ENCODE measurements around the gene SLX4IP.
A peak's percentile ranks its signal among the peaks of the same experiment; 100 is the strongest.
"Not testable (repeated sequence)": the region's sequence is repeated elsewhere in the genome, so short reads cannot be mapped to it uniquely, and the experiment has no call there.

SLX4IP gene

DNA sequence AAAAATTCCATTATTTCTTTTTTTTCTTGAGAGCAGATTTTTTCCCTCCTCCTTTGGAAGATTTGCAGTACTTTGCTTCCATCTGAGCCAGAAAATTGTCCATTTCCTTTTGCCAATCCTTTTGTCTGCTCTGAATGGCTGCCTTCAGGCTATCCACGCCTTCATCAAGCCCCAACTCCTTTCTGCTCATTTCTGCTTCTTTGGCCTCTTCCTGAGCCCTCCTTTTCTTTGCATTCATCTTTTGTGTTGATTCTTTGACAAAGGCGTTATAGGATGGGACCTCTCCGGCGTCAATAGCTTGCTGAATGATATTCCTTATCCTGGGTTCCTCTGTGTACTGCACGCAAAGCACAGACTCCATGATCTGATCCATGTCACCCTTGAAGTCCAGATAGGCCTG lies 178.3 kb downstream of the SLX4IP start:
- FAIRE-seq: not testable (repeated sequence)

DNA sequence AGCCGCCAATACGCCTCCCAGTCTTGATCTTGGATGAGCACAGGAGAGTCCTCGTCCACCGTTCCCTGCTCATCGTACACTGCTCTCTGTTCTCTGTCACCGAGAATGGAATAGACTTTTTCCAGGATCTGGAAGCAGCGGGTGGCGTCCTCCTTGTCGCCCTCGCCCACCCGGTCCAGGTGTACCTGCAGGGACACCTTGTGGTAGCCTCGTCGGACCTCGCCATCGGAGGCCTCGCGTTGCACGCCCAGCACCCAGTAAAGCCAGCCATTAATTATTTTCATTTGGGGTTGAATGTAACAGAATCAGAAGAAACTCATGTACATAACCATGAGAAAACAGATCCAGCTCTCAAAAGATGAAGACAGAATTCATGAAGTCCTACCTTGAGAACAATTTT lies 178.8 kb downstream of the SLX4IP start:
- no peak for FAIRE-seq

DNA sequence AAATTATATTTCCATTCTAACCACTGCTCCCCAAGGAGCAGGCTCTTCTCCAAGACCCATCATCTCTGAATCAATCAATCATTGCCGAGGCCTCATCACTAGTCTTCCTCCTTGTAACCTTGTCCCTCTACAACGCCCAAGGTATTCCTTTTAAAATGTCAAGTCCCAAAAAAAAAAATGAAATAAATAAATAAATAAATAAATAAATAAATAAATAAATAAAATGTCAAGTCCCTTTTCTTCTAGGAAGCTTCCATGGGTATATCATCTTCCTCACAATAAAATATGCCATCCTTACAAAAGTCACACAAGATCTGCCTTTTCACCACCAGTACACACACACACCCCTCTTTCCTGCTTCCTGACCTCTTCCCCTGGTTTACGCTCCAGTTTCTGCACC lies 181.1 kb downstream of the SLX4IP start:
- FAIRE-seq: no peak

DNA sequence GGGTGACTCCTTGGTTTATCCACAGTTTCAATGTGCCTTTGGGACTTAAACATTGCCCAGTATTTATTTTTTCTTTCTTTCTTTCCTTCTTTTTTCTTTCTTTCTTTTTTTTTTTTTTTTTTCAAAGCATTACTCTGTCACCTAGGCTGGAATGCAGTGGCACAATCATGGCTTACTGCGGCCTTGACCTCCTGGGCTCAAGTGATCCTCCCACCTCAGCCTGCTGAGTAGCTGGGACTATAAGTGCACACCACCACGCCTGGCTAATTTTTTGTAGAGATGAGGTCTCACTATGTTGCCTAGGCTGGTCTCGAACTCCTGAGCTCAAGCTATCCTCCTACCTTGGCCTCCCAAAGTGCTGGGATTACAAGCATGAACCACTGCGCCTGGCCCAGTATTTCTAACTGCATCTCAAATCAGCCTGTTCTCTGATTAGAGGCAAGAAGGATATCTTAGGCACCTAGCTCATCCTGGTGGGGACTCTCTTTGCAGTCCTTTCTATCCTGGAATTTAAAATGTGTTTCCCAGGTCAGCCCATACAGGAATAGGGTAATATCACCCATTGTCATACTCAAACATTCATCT lies 182.5 kb downstream of the SLX4IP start:
- FAIRE-seq: not testable (repeated sequence)

DNA sequence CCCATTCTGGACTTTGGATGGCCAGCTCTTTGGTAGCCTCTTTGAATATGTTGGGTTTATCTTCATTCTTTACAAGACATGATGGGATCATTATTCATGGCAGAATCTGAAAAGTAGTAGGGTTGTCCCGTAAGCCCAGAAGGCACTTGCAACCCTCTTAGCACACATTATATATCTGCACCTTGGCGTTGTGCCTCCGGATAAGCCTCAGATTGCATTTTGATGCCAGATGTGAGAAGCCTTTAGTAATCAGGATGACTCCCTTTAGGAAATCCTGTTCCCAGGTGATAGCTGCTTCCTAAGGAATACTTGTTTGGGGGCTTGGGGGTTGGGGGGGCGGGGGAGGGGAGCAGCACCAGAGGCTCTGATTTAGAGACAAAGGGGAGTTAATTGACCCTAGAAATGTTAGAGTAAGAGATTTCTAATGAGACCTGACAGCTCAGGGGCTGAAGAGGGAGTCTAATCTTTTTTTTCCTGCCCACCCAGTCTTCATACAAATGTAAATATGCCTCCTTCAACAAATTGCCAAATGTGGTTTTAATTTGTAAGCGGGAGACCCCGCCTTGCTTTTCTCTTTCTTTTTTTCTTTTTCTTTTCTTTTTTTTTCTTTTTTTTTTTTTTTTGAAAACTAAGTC lies 183.6 kb downstream of the SLX4IP start:
- no peak for FAIRE-seq

DNA sequence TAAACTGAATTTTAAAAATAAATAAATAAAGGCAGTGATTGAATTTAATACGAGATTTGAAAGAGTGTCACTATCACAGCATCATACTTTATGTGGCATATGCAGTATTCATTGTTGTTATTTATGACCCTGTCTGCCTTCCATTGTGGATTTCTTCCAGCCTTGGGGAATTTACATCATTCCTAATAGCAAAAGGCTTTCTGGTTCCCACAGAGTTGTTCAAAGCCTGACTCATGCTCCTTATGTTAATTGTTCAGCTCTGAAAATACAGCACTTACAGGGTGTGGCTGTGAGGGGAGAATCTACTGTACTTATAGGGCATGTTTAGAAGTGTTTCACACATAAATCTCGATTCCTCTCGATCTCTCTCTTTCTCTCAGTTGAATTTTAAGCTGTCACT lies 184.3 kb downstream of the SLX4IP start:
- FAIRE-seq: no peak

DNA sequence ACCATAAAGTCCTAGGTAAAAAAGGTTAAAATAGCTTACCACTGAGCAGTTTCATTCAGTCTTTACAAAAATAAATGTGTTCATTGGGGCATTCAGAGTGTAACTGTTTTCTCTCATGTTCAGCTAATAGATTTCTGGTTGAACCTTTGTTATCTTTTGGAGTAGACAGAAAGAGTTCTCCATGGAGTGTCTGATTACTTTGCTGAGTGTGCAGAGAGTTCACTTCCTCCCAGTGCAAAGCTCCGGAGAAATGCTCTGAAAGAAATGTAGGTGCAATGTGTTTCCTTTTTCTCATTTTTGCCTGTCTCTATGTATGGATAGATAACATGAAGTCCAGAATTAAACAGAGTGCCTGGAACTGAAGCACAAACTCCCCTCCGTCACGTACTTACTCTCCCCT lies 186.0 kb downstream of the SLX4IP start:
- no peak for FAIRE-seq

DNA sequence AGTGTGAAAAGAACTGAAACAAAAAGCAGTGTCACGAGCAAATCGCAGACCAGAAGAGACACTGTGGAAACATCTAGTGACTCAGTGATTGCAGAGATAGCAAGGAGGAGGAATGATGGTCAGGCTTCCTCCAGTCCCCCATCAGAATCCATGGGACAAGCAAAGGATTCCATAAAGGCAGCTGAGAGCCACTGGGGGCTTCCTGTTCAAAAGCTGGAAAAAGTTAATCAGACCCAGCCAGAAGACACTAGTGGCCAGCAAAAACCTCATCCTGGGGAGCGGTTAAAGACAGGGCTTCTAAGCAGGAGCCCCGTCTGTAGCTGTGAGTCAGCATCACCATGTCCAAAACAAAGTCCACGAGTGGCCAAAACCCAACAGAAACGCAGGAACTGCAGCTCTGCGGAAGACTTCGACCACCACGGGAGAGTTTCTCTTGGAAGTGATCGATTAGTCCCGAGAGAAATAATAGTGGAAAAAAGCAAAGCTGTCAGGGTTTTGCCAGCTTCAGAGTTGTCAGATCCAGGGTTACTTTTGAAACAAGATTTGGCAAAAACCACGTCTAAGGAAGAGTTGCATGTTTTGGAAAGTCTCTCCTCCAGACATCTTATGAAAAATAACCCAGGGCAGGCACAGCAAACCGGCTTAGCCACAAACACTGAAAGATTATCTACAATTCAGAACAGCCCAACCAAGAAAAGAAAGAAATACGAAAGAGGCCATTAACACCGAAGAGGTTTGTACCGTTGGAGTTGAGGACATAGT lies 187.7 kb downstream of the SLX4IP start:
- FAIRE-seq: no peak

DNA sequence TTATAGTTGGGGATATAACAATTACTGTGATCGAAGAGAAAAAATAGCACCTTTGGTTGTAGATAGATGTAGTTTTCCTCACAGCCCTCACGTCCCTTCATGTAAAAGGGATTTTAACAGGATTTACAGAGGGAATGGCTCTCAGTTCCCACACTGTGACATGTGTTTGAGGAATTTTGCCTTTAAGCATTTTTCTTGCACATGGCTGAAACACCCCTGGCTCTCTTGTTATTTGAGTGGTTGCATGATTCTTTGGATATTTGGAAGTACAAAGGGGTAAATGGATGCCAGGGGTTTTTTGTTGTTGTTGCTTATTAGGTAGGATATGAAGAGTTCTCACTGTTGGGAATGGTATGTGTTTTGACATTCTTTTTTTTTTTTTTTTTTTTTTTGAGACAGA lies 190.5 kb downstream of the SLX4IP start:
- no peak for FAIRE-seq

DNA sequence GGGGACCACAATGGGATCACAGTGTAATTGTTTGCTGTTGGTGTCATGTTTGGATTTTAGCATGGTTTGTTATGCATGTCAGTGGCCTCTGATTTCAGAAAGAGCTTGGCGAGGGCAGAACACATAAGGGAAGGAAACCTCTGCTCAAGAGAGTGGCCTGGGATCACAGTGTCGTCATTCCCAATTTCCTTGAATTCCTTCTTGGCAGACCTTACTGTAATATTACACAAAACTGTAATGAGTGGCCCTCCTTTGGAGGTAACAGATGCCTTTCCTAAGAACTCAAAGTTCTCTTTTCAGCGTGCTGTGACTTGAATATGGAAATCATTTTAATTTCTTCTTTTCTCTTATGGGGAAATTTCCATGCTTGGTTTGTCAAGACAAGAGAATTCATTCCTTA lies 191.8 kb downstream of the SLX4IP start:
- FAIRE-seq: no peak

DNA sequence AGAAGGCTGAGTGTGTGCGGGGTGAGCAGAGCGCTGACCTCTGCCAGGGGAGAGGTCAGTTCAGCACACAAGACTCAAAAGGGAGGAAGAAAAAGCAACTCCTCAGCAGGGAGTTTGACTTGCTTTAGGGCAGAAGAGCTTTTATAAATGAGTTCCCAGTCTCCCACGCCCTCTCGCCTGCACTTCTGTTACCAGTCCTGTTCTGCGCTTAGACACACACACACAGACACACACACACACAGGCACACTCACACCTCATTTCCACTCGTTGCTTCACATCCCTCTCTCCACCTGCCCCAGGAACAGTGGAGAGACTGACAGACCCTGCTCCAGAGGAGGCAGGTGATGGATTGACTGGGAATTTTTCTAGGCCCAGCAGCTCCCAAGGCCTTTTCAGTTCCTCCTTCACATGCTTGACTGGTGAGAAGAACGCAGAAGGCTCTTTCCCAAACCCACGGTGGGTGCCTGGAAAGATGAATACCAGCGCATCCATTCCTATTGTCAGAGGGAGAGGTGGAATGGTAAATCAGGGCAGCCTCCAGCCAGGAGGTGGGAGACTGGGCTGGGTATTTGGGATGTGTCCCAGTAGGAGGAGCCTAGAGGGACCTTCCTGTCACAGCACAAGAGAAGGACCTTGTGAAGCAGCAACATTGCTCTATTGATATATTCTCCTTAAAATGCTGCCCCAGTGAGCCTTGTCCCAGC lies 195.0 kb downstream of the SLX4IP start:
- FAIRE-seq: no peak

DNA sequence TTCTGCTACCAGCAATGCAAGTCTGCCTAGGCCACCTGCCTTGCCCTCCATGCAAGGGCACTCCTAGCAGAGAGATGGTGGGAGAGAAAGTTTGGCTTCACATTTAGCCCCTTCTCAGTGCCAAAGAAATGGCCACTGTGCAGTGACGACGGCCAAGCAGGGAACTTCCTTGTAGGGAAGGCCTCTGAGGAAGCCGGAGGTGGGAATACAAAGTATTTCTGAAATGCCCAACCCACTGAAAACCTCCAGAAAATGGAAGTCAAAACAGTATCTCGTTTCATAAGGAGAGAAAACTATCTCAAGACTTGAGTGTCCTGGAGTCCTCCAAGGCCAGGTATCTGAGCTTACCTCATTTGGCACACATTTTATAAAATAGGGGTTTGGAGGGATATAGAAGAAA lies 196.0 kb downstream of the SLX4IP start:
- FAIRE-seq: no peak

DNA sequence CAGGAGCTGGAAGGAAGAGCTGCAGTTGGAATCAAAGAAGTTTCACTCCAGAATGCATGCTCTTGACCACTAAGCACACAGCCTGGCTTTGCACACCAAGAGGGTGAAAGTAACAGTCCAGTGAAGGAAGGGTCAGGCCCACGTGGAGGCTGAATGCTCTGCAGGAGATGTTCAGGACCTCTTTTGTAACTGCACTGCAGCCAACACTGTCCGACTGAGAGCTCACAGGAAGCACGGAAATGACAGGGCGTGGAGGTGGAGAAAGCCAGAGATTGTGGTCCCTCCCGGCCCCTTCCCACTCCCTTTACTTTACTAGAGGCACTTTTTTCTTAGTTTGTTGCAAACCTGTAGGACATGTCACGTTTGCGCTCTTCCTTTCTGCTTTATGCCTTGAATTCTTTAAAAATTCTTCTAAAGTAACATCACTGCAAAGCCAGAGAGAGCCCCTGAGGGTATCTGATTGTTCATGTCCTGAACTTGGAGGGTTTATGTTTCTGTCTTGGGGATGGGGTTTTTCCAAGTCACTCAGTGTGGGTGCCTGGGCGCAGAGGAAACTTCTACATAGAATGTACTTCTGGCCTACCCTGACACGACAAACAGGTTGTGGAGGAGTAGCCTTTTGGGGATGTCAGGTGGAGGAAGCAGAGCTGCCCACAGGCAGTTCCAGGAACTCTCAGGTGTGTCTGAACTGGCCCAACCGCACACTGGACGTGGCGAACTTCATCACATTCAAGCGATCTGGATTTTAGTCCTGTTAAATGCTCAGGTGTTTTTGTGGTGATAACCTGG lies 197.8 kb downstream of the SLX4IP start:
- no peak for FAIRE-seq

DNA sequence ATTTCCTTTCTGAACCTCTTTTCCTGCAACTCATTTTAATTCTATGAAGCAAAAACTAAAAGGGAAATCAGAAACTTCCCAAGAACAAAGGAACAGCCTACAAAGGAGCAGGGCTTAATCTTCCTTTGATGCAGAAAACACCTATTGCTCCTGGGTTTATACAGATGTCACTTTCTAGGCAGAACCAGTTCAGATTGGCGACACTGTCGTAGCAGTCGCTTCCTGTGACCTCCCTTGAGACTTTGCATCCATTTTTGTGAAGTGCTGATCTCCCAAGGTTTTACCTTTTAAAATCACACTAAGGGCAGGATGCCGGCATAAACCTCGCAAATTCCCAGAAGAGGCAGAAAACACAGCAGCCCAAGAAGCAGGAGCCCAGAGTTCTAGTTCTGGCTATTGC lies 198.6 kb downstream of the SLX4IP start:
- FAIRE-seq: no peak

DNA sequence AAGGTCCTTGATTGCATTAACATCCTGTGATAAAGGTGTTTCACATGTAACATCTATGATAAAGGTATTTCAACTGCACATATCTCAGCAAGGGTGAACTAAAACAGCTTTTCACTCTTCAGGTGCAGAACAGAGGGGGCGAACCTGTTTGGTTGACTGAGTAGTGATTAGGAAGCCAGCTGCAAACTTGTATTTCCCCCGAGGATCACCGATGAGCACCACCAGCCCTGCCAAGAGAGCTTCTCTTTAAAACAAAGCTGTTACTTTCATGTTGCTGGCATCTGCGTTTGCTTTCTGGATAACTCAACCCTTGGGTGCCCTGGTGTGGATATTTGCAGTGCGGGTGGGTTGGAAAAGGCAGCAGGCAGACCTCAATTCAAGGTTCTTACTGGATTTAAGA lies 199.1 kb downstream of the SLX4IP start:
- no peak for FAIRE-seq

DNA sequence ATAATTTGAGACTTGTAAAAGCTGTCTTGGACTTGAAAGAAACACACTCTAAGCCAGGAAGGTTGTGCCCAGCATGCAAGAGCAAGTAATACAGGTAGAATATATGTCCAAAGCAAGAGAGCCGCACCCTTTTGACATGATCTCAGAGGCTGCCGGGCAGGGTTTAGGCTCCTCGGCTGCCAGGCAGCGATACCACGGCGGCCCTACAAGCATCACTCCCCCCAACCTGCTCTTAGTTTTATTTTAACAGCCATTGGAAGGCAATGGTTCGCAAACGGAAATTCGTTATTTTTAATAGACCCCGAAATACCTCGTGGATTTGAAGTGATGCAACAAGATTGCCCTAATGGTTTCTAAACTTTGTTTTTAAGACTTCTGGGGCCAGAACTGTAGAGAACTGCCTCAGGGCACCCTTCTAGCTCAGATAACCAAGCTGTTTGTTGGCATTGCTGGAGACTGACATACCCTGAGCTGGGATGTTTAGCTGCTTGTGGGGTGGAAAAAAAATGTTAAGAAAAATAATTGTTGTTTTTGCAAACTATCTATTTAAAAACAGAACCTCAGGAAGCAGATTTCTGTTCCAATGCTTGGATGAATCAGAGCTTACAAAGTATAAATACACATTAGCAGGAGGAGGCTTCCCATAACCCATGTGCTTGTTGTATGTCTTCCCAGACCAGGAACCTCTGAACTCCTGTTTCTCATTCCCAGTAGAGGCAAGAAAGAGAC lies 199.7 kb downstream of the SLX4IP start:
- no peak for FAIRE-seq

DNA sequence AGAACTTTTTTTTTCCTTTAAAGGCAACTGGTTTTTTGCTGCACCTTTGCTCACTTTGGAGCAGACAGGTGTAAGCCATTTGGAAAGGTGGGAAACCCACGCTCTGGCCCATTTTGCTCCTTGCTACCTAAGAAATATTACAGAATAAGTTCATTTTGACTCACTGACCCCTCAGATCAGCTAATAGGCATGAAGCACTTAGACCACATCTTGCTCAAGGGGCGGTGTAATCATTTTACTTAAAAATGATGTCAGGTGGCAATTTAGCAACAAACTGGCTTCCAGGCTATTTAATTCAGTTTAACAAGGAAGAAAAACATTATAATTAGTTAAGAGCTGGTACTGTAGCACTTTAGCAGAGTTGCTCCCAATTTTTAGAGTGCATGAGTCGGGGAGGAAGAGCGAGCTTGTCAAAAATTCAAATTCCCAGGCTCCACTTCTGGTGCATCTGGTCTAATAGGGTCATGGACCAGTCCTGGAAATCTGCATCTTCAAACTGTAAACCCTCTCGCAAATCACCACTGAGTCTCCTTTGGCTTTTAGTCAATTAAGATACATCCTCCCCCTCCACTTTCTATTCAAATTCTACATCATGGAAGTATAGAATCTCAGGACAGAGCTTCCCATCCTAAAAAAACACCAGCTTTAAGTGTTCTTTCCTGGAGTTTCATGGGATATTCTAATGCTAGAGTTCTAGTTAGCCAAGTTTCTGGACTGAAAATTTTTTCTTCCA lies 200.5 kb downstream of the SLX4IP start:
- FAIRE-seq: peak; percentile 60

DNA sequence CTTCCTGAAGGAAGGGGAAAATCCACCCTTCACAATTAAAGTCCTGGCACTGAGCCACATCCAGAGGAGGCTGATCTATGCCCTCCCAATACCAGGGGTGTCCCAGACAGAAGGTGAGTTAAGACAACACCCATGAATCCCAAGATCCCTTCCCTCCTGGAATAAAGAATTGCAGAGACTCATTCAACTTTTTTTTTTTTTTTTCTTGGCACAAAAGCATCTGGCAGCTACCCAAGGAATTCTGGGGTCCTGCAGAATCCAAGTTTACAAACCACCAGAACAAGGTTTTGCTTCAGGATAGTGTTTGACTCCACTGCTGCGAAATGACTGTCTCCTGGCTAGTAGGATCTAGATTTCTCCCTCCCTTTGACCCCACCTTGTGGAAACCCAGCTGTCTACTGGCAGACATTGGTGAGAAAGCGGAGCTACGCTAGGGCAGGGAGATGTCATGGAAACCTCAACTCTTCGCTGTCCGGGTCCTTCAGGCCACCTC lies 201.3 kb downstream of the SLX4IP start:
- FAIRE-seq: peak; percentile 48

DNA sequence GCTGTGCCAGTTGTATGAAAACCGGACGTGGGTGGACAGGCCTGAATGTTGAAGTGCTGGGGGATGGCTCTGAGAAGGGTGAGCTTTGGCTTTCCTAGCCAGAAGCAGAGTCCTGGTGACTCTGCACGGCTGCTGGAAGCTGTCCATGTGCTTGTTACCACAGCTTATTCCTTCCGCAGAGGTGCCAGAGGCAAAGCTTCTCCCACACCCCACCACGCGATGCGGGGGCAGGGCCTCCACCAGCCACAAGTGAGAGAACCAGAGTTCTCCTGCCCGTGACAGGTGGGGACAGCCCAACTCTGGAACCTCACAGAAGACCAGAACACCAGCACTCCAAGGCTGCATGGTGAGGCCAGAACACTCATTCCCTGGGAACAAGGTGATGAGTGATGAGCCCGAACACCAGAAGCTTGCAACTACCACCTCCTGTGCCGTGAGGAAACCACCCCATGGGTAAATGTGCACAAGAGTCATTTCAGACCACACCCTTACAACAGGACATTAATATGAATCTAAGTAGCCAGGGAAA lies 202.0 kb downstream of the SLX4IP start:
- FAIRE-seq: no peak

DNA sequence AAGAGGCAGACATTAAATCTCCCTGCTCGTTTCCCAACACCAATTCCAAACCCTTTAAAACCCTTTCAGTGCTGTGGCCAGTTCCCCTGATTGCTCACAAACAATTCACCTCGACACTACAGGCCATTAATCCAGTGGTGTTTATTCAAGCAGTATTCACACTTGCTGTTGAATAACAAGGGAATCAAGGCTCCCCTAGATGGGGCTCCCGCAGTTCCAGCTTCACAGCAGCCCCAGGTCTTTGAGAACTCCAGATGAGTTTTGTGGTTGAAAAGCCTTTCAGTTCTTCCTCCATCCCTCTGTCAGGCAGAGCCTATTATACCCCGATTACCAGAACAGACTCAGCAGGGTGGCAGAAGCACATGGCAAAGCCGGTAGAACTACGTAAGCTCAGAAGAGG lies 202.5 kb downstream of the SLX4IP start:
- no peak for FAIRE-seq

All from TTC549 (cell line).